Measurements from ENCODE around the gene RHBDD3.

DNA sequence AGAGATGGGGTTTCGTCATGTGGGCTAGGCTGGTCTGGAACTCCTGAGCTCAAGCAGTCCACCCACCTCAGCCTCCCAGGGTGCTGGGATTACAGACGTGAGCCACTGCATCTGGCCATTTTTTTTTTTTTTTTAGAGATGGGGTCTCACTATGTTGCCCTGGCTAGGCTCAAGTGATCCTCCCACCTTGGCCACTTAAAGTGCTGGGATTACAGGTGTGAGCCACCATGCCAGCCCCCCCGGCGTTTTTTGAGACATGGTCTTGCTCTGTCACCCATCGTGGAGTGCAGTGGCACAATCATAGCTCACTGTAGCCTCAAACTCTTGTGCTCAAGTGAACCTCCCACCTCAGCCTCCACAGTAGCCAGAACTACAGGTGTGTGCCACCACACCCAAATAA, 16.5 kb downstream of the RHBDD3 start:
- TF ChIP-seq, protein P1, sequence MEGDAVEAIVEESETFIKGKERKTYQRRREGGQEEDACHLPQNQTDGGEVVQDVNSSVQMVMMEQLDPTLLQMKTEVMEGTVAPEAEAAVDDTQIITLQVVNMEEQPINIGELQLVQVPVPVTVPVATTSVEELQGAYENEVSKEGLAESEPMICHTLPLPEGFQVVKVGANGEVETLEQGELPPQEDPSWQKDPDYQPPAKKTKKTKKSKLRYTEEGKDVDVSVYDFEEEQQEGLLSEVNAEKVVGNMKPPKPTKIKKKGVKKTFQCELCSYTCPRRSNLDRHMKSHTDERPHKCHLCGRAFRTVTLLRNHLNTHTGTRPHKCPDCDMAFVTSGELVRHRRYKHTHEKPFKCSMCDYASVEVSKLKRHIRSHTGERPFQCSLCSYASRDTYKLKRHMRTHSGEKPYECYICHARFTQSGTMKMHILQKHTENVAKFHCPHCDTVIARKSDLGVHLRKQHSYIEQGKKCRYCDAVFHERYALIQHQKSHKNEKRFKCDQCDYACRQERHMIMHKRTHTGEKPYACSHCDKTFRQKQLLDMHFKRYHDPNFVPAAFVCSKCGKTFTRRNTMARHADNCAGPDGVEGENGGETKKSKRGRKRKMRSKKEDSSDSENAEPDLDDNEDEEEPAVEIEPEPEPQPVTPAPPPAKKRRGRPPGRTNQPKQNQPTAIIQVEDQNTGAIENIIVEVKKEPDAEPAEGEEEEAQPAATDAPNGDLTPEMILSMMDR (tag by site-specific recombination; IDR thresholded peaks at IDR 0.05) = no peak
- no peak for TF ChIP-seq MYNN (tag by site-specific recombination; IDR thresholded peaks at IDR 0.05; ENCODE audit: borderline replicate concordance)

Data from HEK293 (cell line).